ENCODE measurements around the gene SMOC1.

- no peak for TF ChIP-seq FOXP2 (optimal IDR thresholded peaks at IDR 0.05; ENCODE audit: borderline replicate concordance, extremely low read depth, extremely low read length, insufficient read depth)
- TF ChIP-seq, protein P1, sequence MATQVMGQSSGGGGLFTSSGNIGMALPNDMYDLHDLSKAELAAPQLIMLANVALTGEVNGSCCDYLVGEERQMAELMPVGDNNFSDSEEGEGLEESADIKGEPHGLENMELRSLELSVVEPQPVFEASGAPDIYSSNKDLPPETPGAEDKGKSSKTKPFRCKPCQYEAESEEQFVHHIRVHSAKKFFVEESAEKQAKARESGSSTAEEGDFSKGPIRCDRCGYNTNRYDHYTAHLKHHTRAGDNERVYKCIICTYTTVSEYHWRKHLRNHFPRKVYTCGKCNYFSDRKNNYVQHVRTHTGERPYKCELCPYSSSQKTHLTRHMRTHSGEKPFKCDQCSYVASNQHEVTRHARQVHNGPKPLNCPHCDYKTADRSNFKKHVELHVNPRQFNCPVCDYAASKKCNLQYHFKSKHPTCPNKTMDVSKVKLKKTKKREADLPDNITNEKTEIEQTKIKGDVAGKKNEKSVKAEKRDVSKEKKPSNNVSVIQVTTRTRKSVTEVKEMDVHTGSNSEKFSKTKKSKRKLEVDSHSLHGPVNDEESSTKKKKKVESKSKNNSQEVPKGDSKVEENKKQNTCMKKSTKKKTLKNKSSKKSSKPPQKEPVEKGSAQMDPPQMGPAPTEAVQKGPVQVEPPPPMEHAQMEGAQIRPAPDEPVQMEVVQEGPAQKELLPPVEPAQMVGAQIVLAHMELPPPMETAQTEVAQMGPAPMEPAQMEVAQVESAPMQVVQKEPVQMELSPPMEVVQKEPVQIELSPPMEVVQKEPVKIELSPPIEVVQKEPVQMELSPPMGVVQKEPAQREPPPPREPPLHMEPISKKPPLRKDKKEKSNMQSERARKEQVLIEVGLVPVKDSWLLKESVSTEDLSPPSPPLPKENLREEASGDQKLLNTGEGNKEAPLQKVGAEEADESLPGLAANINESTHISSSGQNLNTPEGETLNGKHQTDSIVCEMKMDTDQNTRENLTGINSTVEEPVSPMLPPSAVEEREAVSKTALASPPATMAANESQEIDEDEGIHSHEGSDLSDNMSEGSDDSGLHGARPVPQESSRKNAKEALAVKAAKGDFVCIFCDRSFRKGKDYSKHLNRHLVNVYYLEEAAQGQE (IDR thresholded peaks at IDR 0.05; ENCODE audit: insufficient read depth in 1 of 2, low read depth in 2 of 2, low read length in 2 of 2), result no peak
Measured at GRCh38 chr14:69951263-69951662, 72.0 kb downstream of the SMOC1 start.

All from PFSK-1 (cell line).